ENCODE measurements around the gene NHERF2. TPM values are rescaled to one million over a fixed set of nuclear protein-coding genes. Genes with fewer than 3 reads are reported as not detected.

Gene NHERF2
- total RNA-seq, 2 experiments from 2014 or later = 2.8 to 3.0 TPM

- ATAC-seq (no peak), DNase-seq (no peak)
- Mint-ChIP-seq H3K4me3 (no peak overlapping the region), H3K27me3 (peaks cover 5% of the 10 kb centered on the region), H3K36me3 (ENCODE audit: low read depth) (peaks cover under 1% of the 10 kb centered on the region), H3K4me1 (ENCODE audit: low read depth) (peaks cover 2% of the 10 kb centered on the region), H3K27ac (no peak overlapping the region), H3K9me3 (no peaks in the 10 kb centered on the region)
- ChIA-PET CTCF (interaction anchor here (0.9 kb wide), 1 partner anchor 125 kb away, joined by 4 read pairs; no protein-coding TSS in a partner anchor), POLR2A (no interaction called here)
- intact Hi-C loops (cut with micrococcal nuclease) = no loop called here
- TF ChIP-seq CTCF (IDR thresholded peaks at IDR 0.05) = no peak
These were observed 11.4 kb upstream of the NHERF2 start for GRCh38 chr16:2015117-2015946.

GRCh38 chr16:2015947-2016208 is 10.8 kb upstream of the NHERF2 start:
- H3K4me1 Mint-ChIP-seq (ENCODE audit: low read depth) = peaks cover 4% of the 10 kb centered on the region
- DNase-seq (no peak), ATAC-seq (no peak)
- no peaks in the 10 kb centered on the region for H3K9me3 Mint-ChIP-seq
- H3K36me3 Mint-ChIP-seq (ENCODE audit: low read depth) = no peaks in the 10 kb centered on the region
- ChIA-PET CTCF (interaction anchor here (1.1 to 1.7 kb wide), 6 partner anchors 10 to 125 kb away, joined by 3 to 8 read pairs (median 4); partner anchors contain the start of gene PKD1), POLR2A (no interaction called here)
- no peak overlapping the region for H3K4me3 Mint-ChIP-seq
- intact Hi-C loops (cut with micrococcal nuclease) = no loop called here
- TF ChIP-seq CTCF (IDR thresholded peaks at IDR 0.05) = no peak
- H3K27me3 Mint-ChIP-seq = peaks cover 10% of the 10 kb centered on the region
- H3K27ac Mint-ChIP-seq = no peak overlapping the region

GRCh38 chr16:2016407-2016922 is 10.2 kb upstream of the NHERF2 start:
- Mint-ChIP-seq H3K27ac (no peak overlapping the region), H3K4me1 (ENCODE audit: low read depth) (peaks cover 5% of the 10 kb centered on the region), H3K36me3 (ENCODE audit: low read depth) (peaks cover under 1% of the 10 kb centered on the region), H3K27me3 (peaks cover 12% of the 10 kb centered on the region), H3K4me3 (no peak overlapping the region), H3K9me3 (no peaks in the 10 kb centered on the region)
- peak; percentile 69 for TF ChIP-seq CTCF (IDR thresholded peaks at IDR 0.05)
- ATAC-seq (peak; percentile 24), DNase-seq (peak; percentile 38)
- ChIA-PET CTCF (interaction anchor here (1.0 to 1.7 kb wide), 8 partner anchors 8 to 124 kb away, joined by 3 to 8 read pairs (median 4); partner anchors contain the start of gene PKD1), POLR2A (no interaction called here)
- intact Hi-C loops (cut with micrococcal nuclease) = no loop called here

GRCh38 chr16:2019518-2019920 is 7.2 kb upstream of the NHERF2 start, which contains the start of gene NPW:
Gene NPW, plus strand, starts transcription at chr16:2019785.
- Mint-ChIP-seq H3K27me3 (peaks cover 18% of the 10 kb centered on the region), H3K4me1 (ENCODE audit: low read depth) (peaks cover 16% of the 10 kb centered on the region), H3K4me3 (peak within 1 kb of the TSS; percentile 69), H3K36me3 (ENCODE audit: low read depth) (peaks cover 4% of the 10 kb centered on the region), H3K27ac (no peak within 1 kb of the TSS), H3K9me3 (no peaks in the 10 kb centered on the region)
- intact Hi-C loops (cut with micrococcal nuclease) = no loop called here
- DNase-seq (peak; percentile 71), ATAC-seq (peak; percentile 37)
- ChIA-PET POLR2A (interaction anchor here (0.6 to 3.1 kb wide), 8 partner anchors 8 to 136 kb away, joined by 3 to 20 read pairs (median 5); partner anchors contain the start of genes RPS2 and TRAF7), CTCF (interaction anchor here (1.0 to 3.4 kb wide), 2 partner anchors 16 to 21 kb away, joined by 3 to 13 read pairs; no protein-coding TSS in a partner anchor)
- TF ChIP-seq CTCF (IDR thresholded peaks at IDR 0.05) = no peak

All from activated CD8-positive, alpha-beta T cell treated with anti-CD3 and anti-CD28 coated beads for 36 hours (primary cell).